HG02763 (cell line): ENCODE results near the gene LAMA5.

Experiments
- ATAC-seq: cut with Tn5 transposase; IDR thresholded peaks from one replicate; pipeline ENCODE4 v1.9.1; 2021; ENCODE audit warnings: mild to moderate bottlenecking, moderate library complexity; ENCODE audit not compliant: unreplicated experiment

LAMA5 gene

DNA sequence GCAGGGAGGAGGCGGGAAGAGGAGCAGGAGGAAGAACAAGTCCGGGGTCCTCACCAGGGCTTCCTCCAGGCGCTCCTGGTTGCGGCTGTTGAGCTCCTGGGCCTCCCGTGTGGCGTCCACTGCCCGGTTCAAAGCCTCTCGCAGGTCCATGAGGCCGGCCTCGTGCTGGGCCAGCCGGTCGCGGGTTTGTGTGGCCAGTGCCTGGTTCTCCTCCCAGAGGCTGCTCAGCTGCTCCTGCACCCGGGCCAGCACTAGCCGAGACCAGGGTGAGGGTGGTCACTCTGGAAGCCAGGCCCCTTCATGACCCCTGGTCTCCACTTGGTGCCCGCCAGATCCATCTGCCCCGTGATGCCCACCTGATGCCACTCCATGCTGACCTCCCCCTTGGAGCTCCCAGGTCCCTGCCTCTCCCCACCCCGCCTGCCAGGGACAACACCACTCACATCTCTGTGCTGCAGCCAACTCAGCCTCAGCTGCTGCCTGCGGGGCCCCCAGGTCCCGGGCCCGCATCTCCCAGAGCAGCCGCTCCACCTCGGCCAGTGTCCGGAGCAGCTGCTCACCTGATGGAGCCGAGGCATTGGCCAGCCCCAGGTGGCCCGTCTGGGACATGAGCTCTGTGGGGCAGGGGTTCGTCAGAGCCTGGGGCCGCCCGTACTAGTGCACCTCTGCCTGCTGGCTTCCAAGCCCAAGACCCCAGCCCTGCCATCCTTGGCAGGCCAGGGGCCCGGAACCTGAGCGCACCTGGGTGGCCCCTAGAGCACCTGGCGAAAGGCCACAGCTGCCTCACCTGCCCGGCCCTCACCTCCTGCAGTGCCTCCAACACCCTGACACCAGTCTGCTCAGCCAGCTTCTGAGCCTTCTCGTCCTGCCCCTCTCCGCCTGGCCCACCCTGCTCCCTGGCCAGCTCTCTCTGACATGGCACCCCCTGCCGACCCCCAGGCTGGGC is 48.4 kb downstream of the LAMA5 start:
- no peak for ATAC-seq

DNA sequence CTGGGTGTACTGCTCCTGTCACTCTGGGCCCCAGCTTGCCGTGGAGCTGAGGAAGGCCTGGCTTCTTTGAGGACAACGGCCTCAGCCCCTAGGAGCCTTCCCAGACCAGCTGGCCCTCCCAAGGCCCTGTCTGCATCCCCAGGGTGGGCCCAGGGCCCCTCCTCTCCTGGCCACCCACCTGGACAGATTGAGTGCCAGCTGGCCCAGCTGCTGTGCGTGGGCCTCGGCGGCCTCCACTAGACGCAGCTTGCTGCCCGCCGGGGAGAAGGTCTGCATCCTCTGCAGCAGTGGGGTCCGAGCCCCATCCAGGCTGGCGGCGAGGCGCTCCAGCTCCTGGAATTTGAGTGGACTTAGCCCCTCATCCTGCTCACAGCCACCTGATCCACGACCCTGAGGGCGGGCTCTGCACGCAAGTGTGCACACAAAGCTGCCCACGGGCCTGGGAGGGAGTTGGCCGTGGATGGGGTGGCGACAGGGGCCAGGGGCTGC is 49.9 kb downstream of the LAMA5 start:
- ATAC-seq, result no peak

DNA sequence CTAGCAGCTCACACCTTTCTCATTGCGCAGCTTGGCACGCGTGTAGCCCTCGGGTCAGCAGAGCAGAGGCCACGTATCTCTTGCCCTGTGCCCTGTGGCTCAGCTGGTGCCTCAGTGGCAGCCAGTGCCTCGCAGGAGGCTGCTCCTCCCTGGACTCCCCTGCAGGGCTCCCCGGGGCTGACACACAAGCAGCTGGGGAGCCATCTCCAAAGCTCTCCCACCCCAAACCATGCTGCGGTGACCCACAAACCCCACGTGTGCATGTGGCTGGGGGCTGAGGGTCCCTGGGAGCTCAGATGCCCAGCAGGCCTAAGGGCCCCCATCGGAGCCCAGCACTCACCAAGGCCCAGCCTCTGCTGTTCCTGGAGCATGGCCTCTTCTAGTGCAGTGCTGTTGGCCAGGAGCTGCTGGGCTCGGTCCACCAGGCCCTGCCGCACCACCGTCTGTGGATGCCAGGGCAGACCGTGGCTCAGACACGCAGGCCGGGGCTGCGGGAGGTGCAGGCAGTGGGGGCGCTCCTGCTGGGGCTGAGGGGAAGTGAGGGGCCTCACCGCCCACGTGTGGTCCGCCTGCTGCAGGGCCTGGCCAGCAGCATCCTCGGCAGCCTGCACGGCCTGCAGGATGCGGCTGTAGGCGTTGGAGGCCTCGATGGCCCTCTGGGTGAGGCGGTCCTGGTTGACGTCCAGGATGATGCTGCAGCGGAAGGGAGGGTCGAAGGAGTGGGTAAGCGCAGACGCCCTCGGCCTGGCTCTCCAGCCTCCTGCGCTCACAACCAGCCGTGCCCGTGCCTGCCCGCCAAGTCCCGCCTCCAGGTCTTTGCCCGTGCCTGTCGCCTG is 50.6 kb downstream of the LAMA5 start:
- no peak for ATAC-seq

DNA sequence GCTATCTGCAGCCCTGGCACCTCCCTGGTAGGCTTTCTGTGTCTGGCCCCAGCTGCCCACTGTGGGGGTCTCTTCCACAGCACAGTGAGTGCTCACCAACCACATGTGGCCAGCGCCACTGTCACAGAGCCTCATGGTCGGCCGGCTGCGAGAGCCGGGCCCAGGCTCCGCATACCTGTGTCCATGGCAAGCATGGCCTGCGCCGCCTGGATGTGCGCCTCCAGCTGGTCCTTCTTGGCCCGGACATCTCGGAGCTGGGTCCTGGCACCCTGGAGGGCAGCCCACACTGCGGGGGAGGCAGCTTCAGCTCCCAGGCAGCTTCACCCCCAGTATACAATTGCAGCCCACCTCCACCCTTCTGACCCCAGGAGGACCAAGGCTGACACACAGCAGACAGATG is 51.3 kb downstream of the LAMA5 start:
- ATAC-seq, result no peak

DNA sequence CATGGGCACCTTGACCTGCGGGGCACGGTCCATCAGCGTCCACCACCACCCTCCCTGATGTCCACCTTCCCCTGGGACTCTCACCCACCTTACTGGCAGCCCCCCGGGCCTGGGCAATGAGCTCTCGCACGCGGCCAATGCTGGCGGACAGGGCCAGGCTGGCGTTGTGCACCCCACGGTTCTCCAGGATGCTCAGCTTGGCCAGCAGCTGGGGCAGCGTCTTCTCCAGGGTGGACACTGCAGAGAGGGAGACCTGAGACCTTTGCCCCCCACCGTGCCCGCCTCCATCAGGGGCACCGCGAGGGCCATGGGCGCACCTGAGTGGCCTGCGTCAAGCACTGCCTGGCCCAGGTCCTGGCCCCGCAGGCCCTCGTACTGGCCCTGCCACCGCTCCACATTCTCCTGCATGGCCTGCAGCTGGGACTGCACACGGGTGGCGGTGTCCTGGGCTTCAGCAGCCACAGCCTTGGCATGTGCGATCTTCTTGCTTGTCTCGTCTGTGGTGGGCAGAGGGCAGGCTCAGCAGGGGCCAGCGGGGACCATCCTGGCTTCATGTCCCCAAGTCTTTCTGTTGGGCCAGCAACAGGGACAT is 52.3 kb downstream of the LAMA5 start:
- ATAC-seq, result no peak

DNA sequence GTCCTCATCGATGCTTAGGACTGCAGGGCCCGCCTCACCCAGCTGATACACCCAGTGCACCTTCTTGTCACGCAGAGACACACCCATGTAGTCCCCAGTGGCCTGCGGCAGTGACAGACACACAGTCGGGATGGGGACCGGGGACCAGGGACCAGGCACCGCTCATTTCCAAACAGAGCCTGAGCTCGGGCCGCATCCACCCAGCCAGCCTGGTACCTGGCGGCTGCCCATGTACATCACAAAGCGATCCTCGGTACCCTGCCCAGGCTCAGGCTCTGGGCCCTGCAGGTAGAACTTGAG is 52.8 kb downstream of the LAMA5 start:
- ATAC-seq, result no peak

DNA sequence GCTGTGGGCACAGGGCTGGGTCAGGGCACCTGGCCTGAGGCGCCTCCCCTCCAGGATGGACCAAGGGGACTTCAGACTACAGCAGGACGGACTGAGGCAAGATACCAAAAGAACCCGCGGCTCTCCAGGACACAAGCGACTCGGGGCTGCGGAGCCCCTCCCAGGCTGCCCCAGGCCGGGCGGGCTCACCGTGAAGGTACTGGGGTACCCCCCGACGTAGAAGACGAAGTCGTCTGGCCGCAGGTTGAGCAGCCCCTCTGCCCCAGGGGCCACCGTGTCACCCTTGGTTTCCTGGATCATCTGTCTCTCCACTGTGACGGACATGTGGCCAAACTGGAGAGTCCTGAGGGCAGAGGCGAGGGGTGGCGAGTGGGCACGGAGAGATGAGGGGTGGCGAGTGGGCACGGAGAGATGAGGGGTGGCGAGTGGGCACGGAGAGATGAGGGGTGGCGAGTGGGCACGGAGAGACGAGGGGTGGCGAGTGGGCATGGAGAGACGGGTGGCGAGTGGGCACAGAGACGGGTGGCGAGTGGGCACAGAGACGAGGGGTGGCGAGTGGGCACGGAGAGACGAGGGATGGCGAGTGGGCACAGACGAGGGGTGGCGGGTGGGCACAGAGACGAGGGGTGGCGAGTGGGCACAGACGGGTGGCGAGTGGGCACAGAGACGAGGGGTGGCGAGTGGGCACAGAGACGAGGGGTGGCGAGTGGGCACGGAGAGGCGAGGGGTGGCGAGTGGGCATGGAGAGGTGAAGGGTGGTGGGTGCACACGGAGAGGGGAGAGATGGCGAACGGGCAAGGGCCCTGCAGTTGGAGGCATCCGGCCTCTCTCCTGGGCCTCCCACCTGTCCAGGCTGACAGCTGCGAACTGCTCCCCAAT is 53.4 kb downstream of the LAMA5 start:
- ATAC-seq, result no peak

DNA sequence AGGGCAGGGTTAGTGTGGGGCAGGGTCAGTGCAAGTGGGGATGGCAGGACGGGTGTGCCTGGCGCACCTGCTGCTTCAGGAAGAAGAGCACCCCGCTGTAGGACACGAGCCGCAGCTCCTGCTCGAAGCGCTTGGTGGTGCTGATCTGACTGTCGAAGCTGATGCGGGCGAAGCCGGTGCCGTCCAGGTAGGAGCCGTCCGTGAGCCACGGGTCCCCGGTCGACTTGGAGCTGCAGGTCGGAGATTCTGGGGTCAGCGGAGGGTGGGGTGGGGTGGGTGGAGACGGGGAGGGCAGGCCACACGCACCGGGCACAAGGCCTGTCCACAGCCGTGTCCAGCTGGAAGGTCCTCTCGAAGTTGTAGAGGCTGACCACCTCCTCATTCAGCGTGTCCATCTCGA is 54.1 kb downstream of the LAMA5 start:
- ATAC-seq, result no peak

DNA sequence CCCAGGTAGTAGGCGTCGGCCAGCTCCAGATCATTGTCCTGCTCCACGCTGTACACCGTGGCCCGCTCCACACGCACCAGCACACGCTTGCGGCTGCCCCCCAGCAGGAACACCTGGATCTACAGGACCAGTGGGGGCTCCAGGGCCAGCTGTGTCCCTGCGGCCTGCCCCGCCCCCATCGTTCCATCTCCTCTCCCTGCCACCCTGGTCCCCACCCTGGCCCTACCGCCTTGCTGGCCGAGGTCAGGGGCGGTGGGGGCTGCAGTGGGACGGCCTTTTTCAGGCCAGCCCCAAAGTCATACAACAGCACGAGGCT is 54.5 kb downstream of the LAMA5 start:
- no peak for ATAC-seq

DNA sequence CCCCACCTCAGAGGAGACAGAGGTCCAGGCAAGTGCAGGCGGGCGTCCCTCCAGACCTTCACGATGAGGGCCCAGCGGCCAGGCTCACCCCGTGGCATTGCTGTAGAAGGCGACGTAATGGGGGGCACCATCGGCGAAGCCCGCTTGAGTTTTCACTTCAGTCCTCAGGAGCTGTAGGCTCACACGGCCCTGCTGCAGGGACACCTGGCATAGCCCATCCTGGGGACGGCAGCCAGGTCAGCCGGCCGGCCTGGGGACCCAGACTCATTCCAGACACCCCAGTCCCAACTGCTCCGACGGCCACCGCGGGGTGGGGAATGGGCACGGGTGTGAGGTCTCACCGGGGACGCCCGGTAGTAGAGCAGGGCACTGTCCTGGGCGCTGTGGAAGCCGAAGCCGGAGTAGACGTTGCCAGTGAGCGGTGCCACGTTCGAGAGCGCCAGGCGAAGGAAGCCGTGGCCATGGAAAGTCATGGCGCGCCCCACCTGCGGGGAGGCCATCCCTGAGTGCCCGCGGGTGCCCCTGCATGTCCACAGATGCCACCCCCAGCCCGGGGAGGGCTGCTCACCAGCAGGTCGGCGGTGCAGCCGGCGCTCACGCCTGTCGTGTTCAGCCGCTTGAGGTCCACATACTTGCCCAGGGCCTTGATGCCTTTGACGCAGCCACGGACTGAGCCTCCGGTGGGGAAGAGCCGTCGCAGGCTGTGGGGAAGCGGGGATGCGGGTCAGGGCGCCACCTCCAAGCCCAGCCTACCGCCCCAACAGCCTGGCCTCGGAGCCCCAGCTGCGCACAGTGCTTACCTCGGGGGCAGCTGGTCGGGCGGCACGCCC is 55.1 kb downstream of the LAMA5 start:
- ATAC-seq, result no peak

DNA sequence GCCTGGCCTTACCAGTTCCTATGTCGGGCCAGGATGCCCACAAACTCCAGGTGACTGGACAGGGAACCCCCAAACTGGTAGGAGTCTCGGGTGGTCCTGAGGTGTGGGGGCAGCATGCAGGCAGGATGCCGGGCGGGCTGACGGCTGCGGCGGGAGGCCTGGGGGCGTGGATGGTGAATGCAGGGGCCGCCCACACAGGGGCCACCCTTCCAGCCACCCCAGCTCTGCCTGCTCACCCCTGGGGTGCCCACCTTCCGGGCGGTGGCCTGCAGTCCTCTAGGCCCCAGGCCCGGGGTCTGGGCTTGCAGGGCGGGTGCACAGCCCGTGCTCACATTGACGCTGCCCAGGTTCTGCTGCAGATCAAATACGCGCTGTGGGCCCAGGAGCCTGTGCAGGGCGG is 56.0 kb downstream of the LAMA5 start:
- no peak for ATAC-seq

DNA sequence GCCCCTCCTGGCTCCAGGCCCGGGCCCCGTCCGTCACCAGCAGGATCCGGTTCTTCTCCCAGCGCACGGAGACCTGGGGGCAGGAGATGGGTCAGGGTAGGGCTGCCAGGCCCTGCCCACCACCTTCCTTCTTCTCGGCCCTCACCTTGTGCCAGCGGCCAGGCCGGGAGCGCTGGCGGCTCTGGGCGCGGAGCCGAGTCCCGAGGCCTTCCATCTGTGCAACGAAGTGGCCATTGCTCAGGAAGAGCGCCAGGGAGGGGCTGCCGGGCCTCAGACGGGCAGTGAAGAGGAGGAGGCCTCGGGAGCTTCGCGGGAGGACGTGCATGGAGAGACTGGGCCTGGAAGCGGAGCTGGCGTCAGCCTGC is 56.4 kb downstream of the LAMA5 start:
- no peak for ATAC-seq

DNA sequence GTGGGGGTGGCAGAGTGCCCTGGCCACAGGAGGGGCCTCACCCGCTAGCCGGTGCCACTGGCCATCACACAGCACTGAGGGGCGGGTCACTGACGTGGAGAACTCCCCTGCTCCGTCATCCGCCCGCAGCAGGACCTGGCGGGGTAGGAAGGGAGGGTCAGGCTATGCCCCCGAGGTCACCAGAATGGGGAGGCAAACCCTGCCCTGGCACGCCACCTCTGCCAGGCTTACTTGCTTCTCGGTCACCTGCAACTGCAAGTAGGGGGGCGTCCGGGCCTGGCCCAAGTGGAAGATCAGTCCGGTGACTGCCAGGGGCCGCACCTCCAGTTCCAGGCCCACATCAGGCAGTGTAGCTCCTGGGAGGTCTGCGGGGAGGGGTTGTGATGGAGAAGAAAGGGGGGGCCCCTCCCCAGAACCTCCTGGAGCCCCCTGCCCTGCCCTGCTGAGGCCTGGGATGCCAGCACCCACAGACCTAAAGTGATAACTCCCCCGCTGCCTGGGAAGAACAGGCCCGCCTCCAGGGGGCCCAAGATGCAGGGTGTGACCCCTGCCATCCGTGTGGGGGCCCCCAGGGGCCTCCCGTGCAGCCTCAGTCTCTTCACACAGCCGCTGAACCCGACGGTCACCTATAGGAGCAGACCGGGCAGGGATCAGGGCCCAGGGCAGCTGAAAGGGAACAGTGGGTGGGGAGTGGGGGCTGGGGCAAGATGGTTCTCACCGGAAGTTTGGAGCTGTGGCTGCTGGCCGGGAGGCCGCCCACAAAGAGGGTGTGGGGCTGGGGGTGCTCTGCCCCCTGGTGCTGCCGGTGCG is 57.0 kb downstream of the LAMA5 start:
- no peak for ATAC-seq

DNA sequence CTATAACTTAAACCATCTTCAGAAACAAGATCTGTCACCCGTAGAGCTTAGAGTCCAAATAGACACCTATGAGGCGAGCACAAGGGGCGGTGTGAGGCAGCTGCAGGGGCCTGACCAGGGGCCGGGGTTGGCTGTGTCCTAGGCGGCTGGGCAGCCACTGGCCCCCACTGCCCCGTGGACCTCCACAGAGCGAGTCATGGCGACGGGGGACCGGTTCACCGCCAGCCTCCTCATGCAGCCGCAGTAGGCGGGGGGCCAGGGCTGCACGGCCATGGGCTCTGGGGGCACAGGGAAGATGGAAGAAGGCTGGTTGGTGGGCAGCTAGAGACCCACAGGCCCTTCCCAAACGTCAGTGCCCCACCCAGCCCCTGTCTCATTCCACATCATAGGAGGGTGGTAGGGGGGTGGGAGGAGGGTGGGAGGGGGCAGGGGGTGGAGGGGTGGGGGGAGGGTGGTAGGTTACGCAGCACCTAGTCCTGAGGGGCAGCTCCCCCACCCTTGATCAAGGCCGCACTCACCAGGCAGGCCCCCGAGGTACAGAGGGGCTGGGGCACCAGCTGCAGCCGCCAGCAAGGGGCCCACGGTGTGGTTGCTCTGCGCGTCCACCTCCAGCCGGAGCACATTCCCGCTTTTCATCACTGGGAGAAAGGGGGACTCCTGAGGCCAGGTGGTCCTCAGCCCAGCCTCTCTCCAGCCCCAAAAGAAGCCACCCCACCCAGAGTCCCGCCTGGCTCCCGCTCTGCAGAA is 57.7 kb downstream of the LAMA5 start:
- ATAC-seq, result no peak

DNA sequence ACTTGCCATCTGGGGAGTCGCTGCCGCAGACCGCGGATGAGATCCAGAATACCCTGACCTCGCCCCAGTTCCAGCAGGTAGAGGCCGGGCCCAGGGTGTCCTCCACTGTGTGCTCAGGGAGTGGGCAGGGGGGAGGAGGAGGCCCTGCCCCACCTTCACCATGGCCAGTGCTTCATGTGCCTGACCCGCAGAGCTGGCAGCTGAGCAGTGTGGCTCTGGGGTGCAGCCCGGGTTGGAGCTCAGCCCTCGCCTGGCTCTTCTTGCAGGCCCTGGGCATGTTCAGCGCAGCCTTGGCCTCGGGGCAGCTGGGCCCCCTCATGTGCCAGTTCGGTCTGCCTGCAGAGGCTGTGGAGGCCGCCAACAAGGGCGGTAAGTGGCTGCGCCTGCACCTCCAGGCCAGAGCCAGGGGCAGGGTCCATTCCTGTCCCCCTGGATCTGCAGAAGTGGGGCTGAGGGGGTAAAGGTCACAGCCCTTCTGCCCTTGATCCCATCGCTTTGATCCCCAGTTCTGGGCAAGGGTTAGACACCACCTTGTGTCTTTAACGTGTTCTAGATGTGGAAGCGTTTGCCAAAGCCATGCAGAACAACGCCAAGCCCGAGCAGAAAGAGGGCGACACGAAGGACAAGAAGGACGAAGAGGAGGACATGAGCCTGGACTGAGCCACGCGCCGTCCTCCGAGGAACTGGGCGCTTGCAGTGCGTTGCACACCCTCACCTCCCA is 58.9 kb downstream of the LAMA5 start:
- ATAC-seq, result no peak

DNA sequence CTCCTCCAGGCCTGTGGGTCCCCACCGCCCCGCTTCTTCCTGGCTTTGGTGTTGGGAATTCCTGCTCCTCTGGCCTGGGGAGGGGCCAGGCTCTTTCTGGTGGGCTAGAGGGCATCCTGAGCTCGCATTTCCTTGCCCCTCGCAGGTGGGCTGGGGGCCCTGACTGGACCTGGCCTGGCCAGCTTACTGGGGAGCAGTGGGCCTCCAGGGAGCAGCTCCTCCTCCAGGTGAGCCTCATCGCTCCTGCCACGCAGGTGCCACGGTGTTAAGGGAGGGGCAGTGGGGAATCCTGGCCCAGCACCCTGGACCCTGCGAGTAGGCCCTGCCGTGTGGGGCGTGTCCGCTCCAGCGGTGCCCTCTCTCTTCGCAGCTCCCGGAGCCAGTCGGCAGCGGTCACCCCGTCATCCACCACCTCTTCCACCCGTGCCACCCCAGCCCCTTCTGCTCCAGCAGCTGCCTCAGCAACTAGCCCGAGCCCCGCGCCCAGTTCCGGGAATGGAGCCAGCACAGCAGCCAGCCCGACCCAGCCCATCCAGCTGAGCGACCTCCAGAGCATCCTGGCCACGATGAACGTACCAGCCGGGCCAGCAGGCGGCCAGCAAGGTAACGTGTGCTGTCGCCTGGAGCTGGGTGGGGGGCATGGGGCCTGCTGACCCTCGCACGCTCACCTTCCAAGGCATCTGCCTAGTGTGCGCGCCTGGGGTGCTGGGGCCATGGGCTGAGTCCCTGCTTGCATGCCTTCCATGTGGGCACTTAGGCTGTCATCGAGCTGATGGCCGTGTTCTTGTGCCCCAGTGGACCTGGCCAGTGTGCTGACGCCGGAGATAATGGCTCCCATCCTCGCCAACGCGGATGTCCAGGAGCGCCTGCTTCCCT is 59.6 kb downstream of the LAMA5 start:
- ATAC-seq, result no peak
